Liver (tissue), 9 donors: Measurements from ENCODE around the gene C5orf34. TPM values are rescaled to one million over a fixed set of nuclear protein-coding genes. Genes with fewer than 3 reads are reported as not detected.

ENCODE experiments used
- DNase-seq: peaks from one replicate; pipeline ENCODE4 v3.0.0-alpha.2; 2017; ENCODE audit warnings: low spot score
- H3K27ac ChIP-seq, 2 donors: one replicate each; pipeline ENCODE4 v1.7.0; 2013; ENCODE audit warnings: inconsistent platforms in 2 of 2, low read length in 2 of 2, control low read depth in 1 of 2, low read depth in 1 of 2, mild to moderate bottlenecking in 1 of 2
- H3K27me3 ChIP-seq, 4 donors: one replicate each; pipeline versions ENCODE4 v1.6.1 to v1.7.0; 2013; ENCODE audit warnings: low read length in 3 of 4, inconsistent platforms in 1 of 4, mild to moderate bottlenecking in 1 of 4, moderate library complexity in 1 of 4; ENCODE audit not compliant: control insufficient read depth in 4 of 4, insufficient read depth in 4 of 4
- H3K36me3 ChIP-seq, 4 donors: one replicate each; pipeline versions ENCODE4 v1.6.1 to v1.7.0; 2013; ENCODE audit warnings: low read length in 3 of 4, mild to moderate bottlenecking in 3 of 4, low read depth in 1 of 4, moderate library complexity in 1 of 4; ENCODE audit not compliant: control insufficient read depth in 4 of 4, insufficient read depth in 3 of 4
- H3K4me1 ChIP-seq, 4 donors: one replicate each; pipeline versions ENCODE4 v1.6.1 to v1.7.0; 2013; ENCODE audit warnings: low read length in 3 of 4, mild to moderate bottlenecking in 3 of 4, moderate library complexity in 1 of 4; ENCODE audit not compliant: control insufficient read depth in 4 of 4, insufficient read depth in 4 of 4
- H3K4me3 ChIP-seq, 3 donors: one replicate each; pipeline versions ENCODE4 v1.6.1 to v1.7.0; 2013; ENCODE audit warnings: low read length in 3 of 3, control low read depth in 1 of 3, low read depth in 1 of 3, mild to moderate bottlenecking in 1 of 3
- H3K9ac ChIP-seq, 2 donors: one replicate each; pipeline ENCODE4 v1.7.0; 2013; ENCODE audit warnings: low read length in 2 of 2, mild to moderate bottlenecking in 2 of 2, moderate library complexity in 2 of 2, control low read depth in 1 of 2, low read depth in 1 of 2
- H3K9me3 ChIP-seq, 4 donors: one replicate each; pipeline versions ENCODE4 v1.6.1 to v1.7.0; 2013; ENCODE audit warnings: low read length in 3 of 4; ENCODE audit not compliant: control insufficient read depth in 4 of 4
- ATF3 ChIP-seq: IDR thresholded peaks from 2 replicates; pipeline ENCODE4 v1.6.1; 2016; ENCODE audit warnings: antibody characterized with exemption
- CTCF ChIP-seq: fragments of 150-350 bp; IDR thresholded peaks from 2 replicates; pipeline ENCODE4 v1.5.1; 2017; ENCODE audit warnings: improper control_type of control experiment, low read depth, low read length; ENCODE audit not compliant: missing input control
- EGR1 ChIP-seq, 2 donors: IDR thresholded peaks; 2 replicates each; pipeline ENCODE4 v1.6.1; 2016 to 2018; ENCODE audit warnings: antibody characterized with exemption in 2 of 2, low read depth in 2 of 2
- FOXA1 ChIP-seq: IDR thresholded peaks from 2 replicates; pipeline ENCODE4 v1.6.1; 2016; ENCODE audit warnings: antibody characterized with exemption
- FOXA2 ChIP-seq: IDR thresholded peaks from 2 replicates; pipeline ENCODE4 v1.6.1; 2016; ENCODE audit warnings: antibody characterized with exemption
- GABPA ChIP-seq, 2 donors: IDR thresholded peaks in 1 of 2; conservative IDR thresholded peaks in 1 of 2; 2 replicates each; pipeline ENCODE4 v1.6.1; 2016; ENCODE audit warnings: antibody characterized with exemption in 2 of 2, mild to moderate bottlenecking in 1 of 2, moderate library complexity in 1 of 2
- HNF4A ChIP-seq, 2 donors: conservative IDR thresholded peaks; 2 replicates each; pipeline ENCODE4 v1.6.1; 2016; ENCODE audit warnings: antibody characterized with exemption in 2 of 2, mild to moderate bottlenecking in 2 of 2
- HNF4G ChIP-seq: IDR thresholded peaks from 2 replicates; pipeline ENCODE4 v1.6.1; 2016; ENCODE audit warnings: antibody characterized with exemption
- JUND ChIP-seq, 2 donors: IDR thresholded peaks; 2 replicates each; pipeline ENCODE4 v1.6.1; 2016; ENCODE audit warnings: antibody characterized with exemption in 2 of 2
- NR2F2 ChIP-seq: IDR thresholded peaks from 2 replicates; pipeline ENCODE4 v1.6.1; 2016; ENCODE audit warnings: antibody characterized with exemption
- RAD21 ChIP-seq, 2 donors: IDR thresholded peaks; 2 replicates each; pipeline ENCODE4 v1.6.1; 2016; ENCODE audit warnings: antibody characterized with exemption in 2 of 2, mild to moderate bottlenecking in 2 of 2
- RXRA ChIP-seq, 2 donors: IDR thresholded peaks; 2 replicates each; pipeline ENCODE4 v1.6.1; 2017 to 2018; ENCODE audit warnings: antibody characterized with exemption in 2 of 2, mild to moderate bottlenecking in 1 of 2
- SP1 ChIP-seq: IDR thresholded peaks from 2 replicates; pipeline ENCODE4 v1.6.1; 2018; ENCODE audit warnings: antibody characterized with exemption, mild to moderate bottlenecking
- TAF1 ChIP-seq: conservative IDR thresholded peaks from 2 replicates; pipeline ENCODE4 v1.6.1; 2016; ENCODE audit warnings: antibody characterized with exemption, mild to moderate bottlenecking
- YY1 ChIP-seq: IDR thresholded peaks from 2 replicates; pipeline ENCODE4 v1.6.1; 2016; ENCODE audit warnings: antibody characterized with exemption, mild to moderate bottlenecking
- ZBTB33 ChIP-seq: IDR thresholded peaks from 2 replicates; pipeline ENCODE4 v1.6.1; 2016; ENCODE audit warnings: antibody characterized with exemption
- WGBS: extraction: QIAGEN DNeasy Blood & Tissue Kit; methylation state at CpG from one replicate; pipeline ENCODE4 v1.1.7; 2013; 5-methylcytosine and 5-hydroxymethylcytosine counted together
- polyA plus RNA-seq, 2 donors: library from polyadenylated mRNA; stranded (reverse) in 1 of 2; unstranded in 1 of 2; fragments of 200-250 nt in 1 of 2; fragments of >200 nt in 1 of 2; fragmentation: Nextera tagmentation in 1 of 2; extraction: Ambion mirVana in 1 of 2; gene quantifications; one replicate each; pipeline versions ENCODE4 v1.2.1 to v1.2.3, GENCODE V29; 2013 to 2015
- total RNA-seq, 2 donors: library from RNA; depleted of rRNA; stranded (reverse); fragments of >200 nt; gene quantifications; one replicate each; pipeline ENCODE4 v1.2.3, GENCODE V29; 2014
- TF ChIP-seq, protein P1 (sequence below): IDR thresholded peaks from 2 replicates; pipeline ENCODE4 v1.6.1; 2016; ENCODE audit warnings: antibody characterized with exemption, mild to moderate bottlenecking
- TF ChIP-seq, protein P2 (sequence below): IDR thresholded peaks from 2 replicates; pipeline ENCODE4 v1.6.1; 2016; ENCODE audit warnings: antibody characterized with exemption
- donor health status: healthy.
- donor health status: healthy.
- donor health status: healthy.
- donor health status: healthy.
- donor health status: healthy.

Gene C5orf34
- total and polyA plus RNA-seq, 4 donors = 0.31 to 3.0 (median 0.46) TPM

DNA sequence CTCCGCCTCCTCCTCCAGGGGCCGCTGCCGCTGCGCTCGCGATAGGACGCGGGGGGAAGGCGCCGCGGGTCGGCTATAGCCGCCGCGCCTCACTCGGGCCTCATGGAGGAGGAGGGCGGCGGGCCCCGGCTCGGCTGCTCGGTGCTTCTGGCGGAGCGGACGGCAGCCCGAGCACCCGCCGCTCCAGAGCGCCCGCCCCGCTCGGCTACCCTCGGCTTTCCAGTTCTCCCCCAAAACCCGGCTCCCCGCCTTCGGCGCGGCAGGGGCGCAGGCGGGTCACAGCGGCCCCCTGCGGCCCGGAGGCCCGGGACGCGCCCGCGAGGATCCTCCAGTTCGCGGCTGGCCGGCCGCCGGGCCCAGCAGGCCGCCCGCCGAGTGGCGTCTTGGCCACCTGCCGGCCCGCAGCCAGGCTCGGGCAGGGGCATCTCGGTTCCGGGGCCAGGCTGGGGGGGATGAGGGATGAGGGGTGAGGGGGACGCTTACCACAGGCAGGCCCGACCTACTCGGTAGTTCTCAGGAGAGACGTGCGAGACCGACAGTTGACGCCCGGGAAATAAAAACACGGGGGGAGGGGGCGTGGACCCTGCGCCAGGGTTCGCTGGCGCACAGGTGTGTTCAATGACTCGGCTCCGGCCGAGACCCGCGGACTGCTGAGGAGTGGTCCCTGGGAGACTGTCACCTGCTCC, 42.1 kb upstream of the C5orf34 start, which contains the start of gene PAIP1:
Gene PAIP1, minus strand, starts transcription at position 221 of the 686 bp plus-strand sequence. CDS start 231 bp downstream, outside the sequence.
- no peaks in the 10 kb centered on the region for H3K27me3 ChIP-seq
- WGBS = under 1% methylated on average over 79 of the region's 79 CpGs

More for the DNA sequence above, 42.1 kb upstream of the C5orf34 start, which contains the start of gene PAIP1:
- no peak for TF ChIP-seq YY1
- TF ChIP-seq SP1 = no peak
- TF ChIP-seq ZBTB33 = peak; percentile 41
- peak in 1 of 2 donors; percentile 7 for TF ChIP-seq RAD21 (IDR thresholded peaks at IDR 0.05)
- peak; percentile 62 for TF ChIP-seq CTCF
- no peak for TF ChIP-seq ATF3
- TF ChIP-seq NR2F2 = no peak
- TF ChIP-seq FOXA1 = no peak
- TF ChIP-seq HNF4G = no peak
- no peak for TF ChIP-seq GABPA (IDR thresholded peaks at IDR 0.05 in 1 of 2, conservative IDR thresholded peaks at IDR 0.05 in 1 of 2)
- no peak for TF ChIP-seq FOXA2
- no peak for TF ChIP-seq RXRA (IDR thresholded peaks at IDR 0.05)
- TF ChIP-seq, protein P1, sequence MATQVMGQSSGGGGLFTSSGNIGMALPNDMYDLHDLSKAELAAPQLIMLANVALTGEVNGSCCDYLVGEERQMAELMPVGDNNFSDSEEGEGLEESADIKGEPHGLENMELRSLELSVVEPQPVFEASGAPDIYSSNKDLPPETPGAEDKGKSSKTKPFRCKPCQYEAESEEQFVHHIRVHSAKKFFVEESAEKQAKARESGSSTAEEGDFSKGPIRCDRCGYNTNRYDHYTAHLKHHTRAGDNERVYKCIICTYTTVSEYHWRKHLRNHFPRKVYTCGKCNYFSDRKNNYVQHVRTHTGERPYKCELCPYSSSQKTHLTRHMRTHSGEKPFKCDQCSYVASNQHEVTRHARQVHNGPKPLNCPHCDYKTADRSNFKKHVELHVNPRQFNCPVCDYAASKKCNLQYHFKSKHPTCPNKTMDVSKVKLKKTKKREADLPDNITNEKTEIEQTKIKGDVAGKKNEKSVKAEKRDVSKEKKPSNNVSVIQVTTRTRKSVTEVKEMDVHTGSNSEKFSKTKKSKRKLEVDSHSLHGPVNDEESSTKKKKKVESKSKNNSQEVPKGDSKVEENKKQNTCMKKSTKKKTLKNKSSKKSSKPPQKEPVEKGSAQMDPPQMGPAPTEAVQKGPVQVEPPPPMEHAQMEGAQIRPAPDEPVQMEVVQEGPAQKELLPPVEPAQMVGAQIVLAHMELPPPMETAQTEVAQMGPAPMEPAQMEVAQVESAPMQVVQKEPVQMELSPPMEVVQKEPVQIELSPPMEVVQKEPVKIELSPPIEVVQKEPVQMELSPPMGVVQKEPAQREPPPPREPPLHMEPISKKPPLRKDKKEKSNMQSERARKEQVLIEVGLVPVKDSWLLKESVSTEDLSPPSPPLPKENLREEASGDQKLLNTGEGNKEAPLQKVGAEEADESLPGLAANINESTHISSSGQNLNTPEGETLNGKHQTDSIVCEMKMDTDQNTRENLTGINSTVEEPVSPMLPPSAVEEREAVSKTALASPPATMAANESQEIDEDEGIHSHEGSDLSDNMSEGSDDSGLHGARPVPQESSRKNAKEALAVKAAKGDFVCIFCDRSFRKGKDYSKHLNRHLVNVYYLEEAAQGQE = no peak
- TF ChIP-seq, protein P2, sequence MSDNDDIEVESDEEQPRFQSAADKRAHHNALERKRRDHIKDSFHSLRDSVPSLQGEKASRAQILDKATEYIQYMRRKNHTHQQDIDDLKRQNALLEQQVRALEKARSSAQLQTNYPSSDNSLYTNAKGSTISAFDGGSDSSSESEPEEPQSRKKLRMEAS = no peak
- TF ChIP-seq TAF1 = no peak
- TF ChIP-seq JUND (IDR thresholded peaks at IDR 0.05) = no peak
- TF ChIP-seq EGR1 (IDR thresholded peaks at IDR 0.05; ENCODE audit: low read depth in 2 of 2) = no peak
- TF ChIP-seq HNF4A (conservative IDR thresholded peaks at IDR 0.05) = no peak
- DNase-seq = peak; percentile 87
- H3K36me3 ChIP-seq = peaks cover 0 to 4% (median 2%) of the 10 kb centered on the region in 4 donors
- H3K4me1 ChIP-seq = peaks cover 5 to 19% (median 15%) of the 10 kb centered on the region in 4 donors
- H3K9ac ChIP-seq = peak within 1 kb of the TSS; percentile 48 to 82
- peak within 1 kb of the TSS; percentile 95 to 97 for H3K27ac ChIP-seq
- no peaks in the 10 kb centered on the region for H3K9me3 ChIP-seq
- H3K4me3 ChIP-seq = peak within 1 kb of the TSS; percentile 83 to 97 (median 90)
